HCT116 (cell line): ENCODE measurements around the gene ZNF385A. TPM values are rescaled to one million over a fixed set of nuclear protein-coding genes. Genes with fewer than 3 reads are reported as not detected.
"Not testable (repeated sequence)": the region's sequence is repeated elsewhere in the genome, so short reads cannot be mapped to it uniquely, and the experiment has no call there.

Experiments
- ATAC-seq: fragments of 200-7000 bp; cut with Tn5 transposase; 2 replicates; pipeline ENCODE4 v1.9.1; 2020; ENCODE audit warnings: mild to moderate bottlenecking, moderate library complexity
- BruUV-seq: library from RNA; stranded (reverse); fragments of 400-500 nt; replicated peaks from 2 replicates; lab custom pipeline; 2021; lab: Mats Ljungman, UMichigan
- CTCF ChIA-PET: fragments of 300-600 bp; sonication (Branson Sonifier 250); formaldehyde crosslinking; loops from one replicate; lab custom pipeline; 2021; ENCODE audit warnings: antibody characterized with exemption; lab: Charles Lee
- POLR2A ChIA-PET: fragments of 300-600, 350-600 bp; sonication (Branson Sonifier 250); formaldehyde crosslinking; loops from one replicate; lab custom pipeline; 2021; ENCODE audit warnings: antibody characterized with exemption; lab: Charles Lee
- RAD21 ChIA-PET, 2 experiments: fragments of 300-600 bp; sonication (Branson Sonifier 250); formaldehyde crosslinking; loops; one replicate each; lab custom pipeline; 2023; ENCODE audit warnings: low total read pairs in 2 of 2; ENCODE audit not compliant: uncharacterized antibody in 2 of 2, unreplicated experiment in 2 of 2, low non-redundant PET in 1 of 2; lab: Charles Lee
- DNase-seq: peaks from one replicate; pipeline ENCODE4 v3.0.0-alpha.2; 2010; ENCODE audit warnings: low read depth, low spot score
- H2AFZ ChIP-seq: fragments of 200-600 bp; shearing (Covaris generic), sonication (generic); 2 replicates; pipeline ENCODE4 v1.6.1; 2017; ENCODE audit warnings: low read depth, mixed run types, mixed read lengths, antibody characterized with exemption, low read length; ENCODE audit not compliant: poor library complexity, severe bottlenecking
- H3K27ac ChIP-seq: 2 replicates; pipeline ENCODE4 v1.5.1; 2012; ENCODE audit warnings: low read depth, low read length
- H3K27me3 ChIP-seq: fragments of 200-600 bp; sonication (generic); 2 replicates; pipeline ENCODE4 v1.6.1; 2016; ENCODE audit warnings: mixed run types, low read length, mixed read lengths; ENCODE audit not compliant: insufficient read depth
- H3K36me3 ChIP-seq, 2 experiments: fragments of 200-500 bp in 1 of 2; fragments of 200-600 bp in 1 of 2; sonication (Bioruptor generic) in 1 of 2; sonication (generic) in 1 of 2; 2 replicates each; pipeline versions ENCODE4 v1.5.1 to v1.6.1; 2014 to 2016; ENCODE audit warnings: low read length in 2 of 2, inconsistent platforms in 1 of 2, mixed read lengths in 1 of 2, mixed run types in 1 of 2; ENCODE audit not compliant: insufficient read depth in 2 of 2, control insufficient read depth in 1 of 2
- H3K4me1 ChIP-seq, 2 experiments: fragments of 200-600 bp in 1 of 2; sonication (generic) in 1 of 2; 2 replicates each; pipeline versions ENCODE4 v1.5.1 to v1.6.1; 2012 to 2017; ENCODE audit warnings: low read length in 2 of 2, inconsistent platforms in 1 of 2, mild to moderate bottlenecking in 1 of 2, mixed read lengths in 1 of 2, mixed run types in 1 of 2, moderate library complexity in 1 of 2; ENCODE audit not compliant: insufficient read depth in 2 of 2, control insufficient read depth in 1 of 2
- H3K4me2 ChIP-seq: fragments of 200-600 bp; sonication (generic); 2 replicates; pipeline ENCODE4 v1.6.1; 2017; ENCODE audit warnings: mixed run types, low read length, mixed read lengths
- H3K4me3 ChIP-seq, 2 experiments: fragments of 200-600 bp in 1 of 2; sonication (generic) in 1 of 2; replicated peaks in 1 of 2; 2 replicates each; pipeline ENCODE4 v1.5.1; 2011 to 2016; ENCODE audit warnings: low read length in 2 of 2, control low read depth in 1 of 2, low read depth in 1 of 2, mild to moderate bottlenecking in 1 of 2, mixed read lengths in 1 of 2, mixed run types in 1 of 2
- H3K79me2 ChIP-seq: fragments of 200-600 bp; sonication (generic); 2 replicates; pipeline ENCODE4 v1.6.1; 2017; ENCODE audit warnings: mild to moderate bottlenecking, mixed run types, low read length, moderate library complexity, mixed read lengths; ENCODE audit not compliant: insufficient read depth
- H3K9ac ChIP-seq: fragments of 200-600 bp; sonication (generic); 2 replicates; pipeline ENCODE4 v1.6.1; 2016; ENCODE audit warnings: low read length, mixed read lengths
- H3K9me2 ChIP-seq: fragments of 200-600 bp; sonication (generic), shearing (Covaris generic); 2 replicates; pipeline ENCODE4 v1.6.1; 2017; ENCODE audit warnings: mixed run types, mild to moderate bottlenecking, moderate library complexity; ENCODE audit not compliant: insufficient read depth
- H3K9me3 ChIP-seq, 2 experiments: fragments of 200-500 bp in 1 of 2; fragments of 200-600 bp in 1 of 2; sonication (Bioruptor generic) in 1 of 2; sonication (generic) in 1 of 2; 2 replicates each; pipeline ENCODE4 v1.6.1; 2014 to 2017; ENCODE audit warnings: low read length in 2 of 2, mixed read lengths in 2 of 2, inconsistent platforms in 1 of 2, low read depth in 1 of 2, mild to moderate bottlenecking in 1 of 2, mixed run types in 1 of 2, moderate library complexity in 1 of 2; ENCODE audit not compliant: control insufficient read depth in 1 of 2, insufficient read depth in 1 of 2
- H4K20me1 ChIP-seq: fragments of 200-600 bp; sonication (generic), shearing (Covaris generic); 2 replicates; pipeline ENCODE4 v1.6.1; 2017; ENCODE audit warnings: mixed run types, mild to moderate bottlenecking, moderate library complexity; ENCODE audit not compliant: insufficient read depth
- CBX3 ChIP-seq: IDR thresholded peaks from 2 replicates; pipeline ENCODE4 v1.6.1; 2012; ENCODE audit warnings: low read depth
- EGR1 ChIP-seq: IDR thresholded peaks from 2 replicates; pipeline ENCODE4 v1.6.1; 2012; ENCODE audit warnings: low read depth
- ELF1 ChIP-seq: IDR thresholded peaks from 2 replicates; pipeline ENCODE4 v1.6.1; 2012; ENCODE audit warnings: low read depth, borderline replicate concordance
- EZH2phosphoT487 ChIP-seq: fragments of 200-600 bp; IDR thresholded peaks from 2 replicates; pipeline ENCODE4 v1.6.1; 2018; ENCODE audit warnings: antibody characterized with exemption, borderline replicate concordance
- FOSL1 ChIP-seq: IDR thresholded peaks from 2 replicates; pipeline ENCODE4 v1.6.1; 2012; ENCODE audit warnings: low read depth
- JUND ChIP-seq: IDR thresholded peaks from 2 replicates; pipeline ENCODE4 v1.6.1; 2012
- MAX ChIP-seq: IDR thresholded peaks from 2 replicates; pipeline ENCODE4 v1.6.1; 2012
- POLR2A ChIP-seq: IDR thresholded peaks from 2 replicates; pipeline ENCODE4 v1.7.0; 2011; ENCODE audit warnings: borderline replicate concordance; ENCODE audit not compliant: insufficient read depth, insufficient read length; ENCODE audit errors: extremely low read depth
- REST ChIP-seq: IDR thresholded peaks from 2 replicates; pipeline ENCODE4 v1.6.1; 2012; ENCODE audit warnings: low read depth
- SIN3A ChIP-seq: IDR thresholded peaks from 2 replicates; pipeline ENCODE4 v1.6.1; 2012; ENCODE audit warnings: low read depth
- SP1 ChIP-seq: IDR thresholded peaks from 2 replicates; pipeline ENCODE4 v1.6.1; 2012; ENCODE audit warnings: low read depth
- SRF ChIP-seq: IDR thresholded peaks from 2 replicates; pipeline ENCODE4 v1.6.1; 2012; ENCODE audit warnings: low read depth
- ZFX ChIP-seq: fragments of 450-650 bp; IDR thresholded peaks from 2 replicates; pipeline ENCODE4 v1.6.1; 2017
- intact Hi-C: fragments of 100-400 bp; cut with micrococcal nuclease; formaldehyde crosslinking; loops from 2 replicates; pipeline ENCODE4 v1.10.0; 2022
- total RNA-seq: library from RNA; stranded (reverse); gene quantifications from one replicate; pipeline ENCODE4 v1.2.1, GENCODE V29; 2021; ENCODE audit not compliant: unreplicated experiment

ZNF385A gene
- total RNA-seq, 1 experiment from 2014 or later: 34.7 TPM

GRCh38 chr12:54325442-54326109 lies 59.0 kb downstream of the ZNF385A start:
- peaks cover 43 to 50% of the 10 kb centered on the region in 2 experiments for H3K4me1 ChIP-seq
- TF ChIP-seq ZFX: peak; percentile 67; the same call in 1 of the 2 replicates
- TF ChIP-seq MAX: peak; percentile 77
- 0 out of 2 replicates have a peak, but pooled peaks have one; percentile 36 for TF ChIP-seq SIN3A
- TF ChIP-seq, all 23 proteins: peak for 3; not testable (repeated sequence) for 20
- Histone ChIP-seq H3K4me3 (peak overlapping the region; percentile 98), H3K9ac (peak overlapping the region; percentile 100), H3K79me2 (peaks cover 52% of the 10 kb centered on the region), H3K4me2 (peak overlapping the region; percentile 94), H3K36me3 (peaks cover 3 to 10% of the 10 kb centered on the region in 2 experiments; a peak in 3 of 4 replicates), H3K27ac (peak overlapping the region; percentile 90)
- ChIA-PET RAD21 (interaction anchor here (0.6 to 1.3 kb wide), 7 partner anchors 32 to 106 kb away, joined by 3 to 9 read pairs (median 4); no protein-coding TSS in a partner anchor), POLR2A (interaction anchor here (0.6 to 5.9 kb wide), 24 partner anchors 10 to 325 kb away, joined by 3 to 73 read pairs (median 4); partner anchors contain the start of genes CBX5, HNRNPA1, HOXC9 and NFE2), CTCF (interaction anchor here (0.6 to 5.5 kb wide), 37 partner anchors 10 to 338 kb away, joined by 3 to 63 read pairs (median 4); partner anchors contain the start of genes CBX5, HNRNPA1 and NFE2)
- H2AFZ ChIP-seq, DNase-seq, H3K27me3 ChIP-seq, H3K9me2 ChIP-seq, H3K9me3 ChIP-seq, ATAC-seq, H4K20me1 ChIP-seq: not testable (repeated sequence)
- intact Hi-C loops: loop anchor here (1.0 to 5.0 kb wide), 3 partner anchors 15 to 45 kb away; partner anchors contain the start of genes CBX5, GPR84 and HNRNPA1
- TSS peak; percentile 80 for BruUV-seq

DNA sequence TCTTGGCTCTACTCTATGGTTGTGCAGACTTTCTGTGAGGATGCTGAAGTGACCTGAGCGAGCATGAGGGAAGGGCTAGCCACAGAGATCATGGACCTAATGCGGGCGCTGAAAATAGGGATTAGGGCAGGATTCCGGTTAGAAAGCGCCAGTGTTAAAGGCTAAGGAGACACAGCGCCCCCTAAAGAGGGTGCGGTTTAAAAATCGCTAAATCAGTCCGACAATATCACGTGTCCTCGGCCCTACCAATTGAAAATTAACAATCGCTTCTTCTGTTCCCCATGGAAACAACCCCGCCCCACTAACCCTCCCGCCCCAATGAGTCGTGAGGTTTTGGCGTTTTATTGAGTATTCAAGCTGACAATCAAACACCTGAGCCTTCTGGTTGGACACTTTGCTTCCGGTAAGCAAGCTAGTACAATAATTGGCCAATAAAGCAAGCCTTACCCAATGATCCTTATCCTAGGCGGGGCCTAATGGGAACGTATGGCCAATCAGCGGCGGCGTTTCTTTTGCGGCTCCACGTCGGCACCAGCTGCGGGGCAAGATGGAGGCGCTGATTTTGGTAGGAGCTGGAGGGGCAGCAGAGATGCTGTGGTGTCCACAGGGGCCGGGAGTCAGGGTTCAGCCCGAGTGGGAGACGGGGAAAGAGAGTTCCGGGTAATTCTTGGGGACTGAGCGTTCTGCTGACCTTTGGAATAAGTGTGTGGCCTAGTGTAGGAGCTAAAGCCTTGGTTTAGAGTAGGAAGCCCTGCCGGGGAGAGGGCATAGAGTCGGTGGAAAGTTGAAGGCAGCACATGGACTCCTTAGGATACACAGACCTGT lies 59.7 kb downstream of the ZNF385A start, which contains the start of gene COPZ1:
Gene COPZ1, plus strand, starts transcription at position 515 of the 825 bp plus-strand sequence. Its CDS starts 33 bp downstream, at position 548.
- RAD21 ChIA-PET: interaction anchor here (0.6 to 1.3 kb wide), 8 partner anchors 31 to 105 kb away, joined by 3 to 9 read pairs (median 4); no protein-coding TSS in a partner anchor
- BruUV-seq: no TSS peak
- H3K9ac ChIP-seq: peak within 1 kb of the TSS; percentile 100
- H3K4me2 ChIP-seq: peak within 1 kb of the TSS; percentile 94
- intact Hi-C loops: loop anchor here (1.0 to 5.0 kb wide), 4 partner anchors 14 to 45 kb away; partner anchors contain the start of genes CBX5, GPR84 and HNRNPA1
- peak within 1 kb of the TSS; percentile 90 for H3K27ac ChIP-seq
- H2AFZ ChIP-seq: peak within 1 kb of the TSS; percentile 98
- H3K9me3 ChIP-seq: no peaks in the 10 kb centered on the region
- ATAC-seq (peak; percentile 86), DNase-seq (peak; percentile 99)
- peaks cover 35 to 43% of the 10 kb centered on the region in 2 experiments for H3K4me1 ChIP-seq
- CTCF ChIA-PET: interaction anchor here (0.6 to 5.5 kb wide), 37 partner anchors 9 to 337 kb away, joined by 3 to 63 read pairs (median 4); partner anchors contain the start of genes CBX5, HNRNPA1 and NFE2
- no peaks in the 10 kb centered on the region for H3K9me2 ChIP-seq
- H3K27me3 ChIP-seq: no peaks in the 10 kb centered on the region
- H3K4me3 ChIP-seq: peak within 1 kb of the TSS; percentile 98
- peaks cover 44% of the 10 kb centered on the region for H3K79me2 ChIP-seq
- H3K36me3 ChIP-seq: peaks cover 3% of the 10 kb centered on the region in 2 experiments; a peak in 2 of 4 replicates
- no peaks in the 10 kb centered on the region for H4K20me1 ChIP-seq
- POLR2A ChIA-PET: interaction anchor here (0.6 to 5.9 kb wide), 24 partner anchors 11 to 325 kb away, joined by 3 to 73 read pairs (median 4); partner anchors contain the start of genes CBX5, HNRNPA1, HOXC9 and NFE2
- TF ChIP-seq FOSL1 (no peak), JUND (no peak), SRF (no peak), EZH2phosphoT487 (no peak), SP1 (peak; percentile 99), ELF1 (no peak; the same call in 1 of the 2 replicates), EGR1 (no peak), SIN3A (no peak), MAX (peak; percentile 5; the same call in 1 of the 2 replicates), CBX3 (no peak), REST (no peak), POLR2A (peak; percentile 63)
